GM12801 (cell line): Measurements from ENCODE around the gene PRSS23.

Source experiments
- CTCF ChIP-seq: IDR thresholded peaks from one replicate; pipeline ENCODE4 v1.5.1; 2011; ENCODE audit warnings: control low read depth; ENCODE audit not compliant: insufficient read length; ENCODE audit errors: extremely low read depth

PRSS23 gene, protein sequence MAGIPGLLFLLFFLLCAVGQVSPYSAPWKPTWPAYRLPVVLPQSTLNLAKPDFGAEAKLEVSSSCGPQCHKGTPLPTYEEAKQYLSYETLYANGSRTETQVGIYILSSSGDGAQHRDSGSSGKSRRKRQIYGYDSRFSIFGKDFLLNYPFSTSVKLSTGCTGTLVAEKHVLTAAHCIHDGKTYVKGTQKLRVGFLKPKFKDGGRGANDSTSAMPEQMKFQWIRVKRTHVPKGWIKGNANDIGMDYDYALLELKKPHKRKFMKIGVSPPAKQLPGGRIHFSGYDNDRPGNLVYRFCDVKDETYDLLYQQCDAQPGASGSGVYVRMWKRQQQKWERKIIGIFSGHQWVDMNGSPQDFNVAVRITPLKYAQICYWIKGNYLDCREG

GRCh38 chr11:86800076-86800959 is at the start of gene PRSS23:
TSS of gene PRSS23 (plus strand) at chr11:86800542. CDS start at chr11:86807644, 7,102 bp downstream.
- no peak for TF ChIP-seq CTCF

GRCh38 chr11:86753459-86753858 is 46.9 kb upstream of the PRSS23 start:
- TF ChIP-seq CTCF: no peak

DNA sequence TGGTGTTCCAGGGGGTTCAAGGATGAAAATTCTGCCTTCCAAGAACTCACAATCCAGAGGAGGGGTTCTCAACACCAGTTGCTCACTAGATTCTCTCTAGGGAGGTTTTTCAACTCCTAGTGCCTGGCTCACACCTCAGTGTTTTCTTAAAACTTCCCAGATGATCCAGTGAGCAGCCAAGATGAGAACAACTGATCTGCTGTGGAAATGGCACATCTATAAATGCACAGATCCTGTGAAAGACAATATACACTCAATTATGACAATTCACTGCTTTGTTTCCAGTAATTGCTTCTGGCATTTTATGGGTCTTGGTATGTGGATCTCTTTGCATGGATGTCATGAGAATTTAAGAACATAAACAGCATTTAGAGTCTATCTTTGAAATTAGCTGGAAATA is 45.2 kb upstream of the PRSS23 start:
- no peak for TF ChIP-seq CTCF

- no peak for TF ChIP-seq CTCF
Observed at GRCh38 chr11:86758171-86758570, 42.2 kb upstream of the PRSS23 start.

DNA sequence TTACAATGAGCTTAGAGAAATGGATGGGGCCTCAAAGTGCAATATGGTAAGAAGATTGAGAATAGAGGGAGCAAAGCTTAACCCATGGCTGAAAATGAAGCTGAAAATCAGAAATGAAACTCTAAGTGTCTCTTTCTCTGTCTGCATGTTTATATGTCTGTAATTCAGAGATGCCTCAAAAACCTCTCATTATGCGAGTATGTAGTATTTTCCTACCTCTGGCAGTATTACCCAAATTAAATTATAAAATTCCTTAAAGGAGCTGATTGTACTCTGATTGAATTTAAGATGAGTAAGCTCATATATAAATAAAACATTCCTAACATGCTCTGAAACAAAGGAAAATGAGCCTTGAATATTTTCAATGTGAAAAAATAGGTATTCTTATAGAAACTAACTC is 39.8 kb upstream of the PRSS23 start:
- no peak for TF ChIP-seq CTCF

GRCh38 chr11:86761978-86762377 is 38.4 kb upstream of the PRSS23 start:
- TF ChIP-seq CTCF: no peak

DNA sequence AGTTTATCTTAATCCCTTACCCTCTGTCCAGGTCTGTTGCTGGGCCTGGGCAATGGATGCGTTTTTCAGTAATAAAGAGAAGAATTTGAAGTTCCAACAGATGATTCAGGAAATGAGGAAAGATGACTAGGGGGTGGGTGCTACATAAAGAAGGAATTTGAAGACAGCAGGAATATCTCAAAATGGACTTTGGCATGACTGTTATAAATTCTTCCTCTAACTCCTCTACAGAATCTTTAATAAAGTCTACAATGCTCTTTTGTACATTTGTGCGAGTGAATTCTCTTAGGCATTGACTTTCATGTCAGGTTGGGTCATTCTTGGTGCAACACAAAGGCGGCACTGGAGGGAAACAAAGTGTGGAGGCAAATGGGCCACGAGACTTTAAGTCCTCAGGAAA is 35.1 kb upstream of the PRSS23 start:
- TF ChIP-seq CTCF: no peak
